Astrocyte of the hippocampus (primary cell): ENCODE data around the gene HSPB8.
A peak's percentile ranks its signal among the peaks of the same experiment; 100 is the strongest.
"Not testable (repeated sequence)": the region's sequence is repeated elsewhere in the genome, so short reads cannot be mapped to it uniquely, and the experiment has no call there.

Experiments
- DNase-seq: peaks from one replicate; pipeline ENCODE4 v3.0.0; 2011; ENCODE audit warnings: low read depth, low spot score

HSPB8 gene

GRCh38 chr12:119204671-119205285, 26.0 kb downstream of the HSPB8 start:
- DNase-seq = no peak

GRCh38 chr12:119206348-119207062, 27.8 kb downstream of the HSPB8 start:
- no peak for DNase-seq

GRCh38 chr12:119207063-119207560, 28.4 kb downstream of the HSPB8 start:
- DNase-seq = no peak

- no peak for DNase-seq
Measured at GRCh38 chr12:119208626-119209061, 29.9 kb downstream of the HSPB8 start.

GRCh38 chr12:119211884-119212283, 33.2 kb downstream of the HSPB8 start:
- DNase-seq = no peak

GRCh38 chr12:119216084-119216483, 37.4 kb downstream of the HSPB8 start:
- DNase-seq = no peak

- DNase-seq = not testable (repeated sequence)
Measured at GRCh38 chr12:119218875-119219274, 40.1 kb downstream of the HSPB8 start.

GRCh38 chr12:119222222-119222951, 43.7 kb downstream of the HSPB8 start:
- DNase-seq = no peak

- no peak for DNase-seq
Measured at GRCh38 chr12:119225454-119225853, 46.7 kb downstream of the HSPB8 start.

- DNase-seq = no peak
Measured at GRCh38 chr12:119227292-119227691, 48.6 kb downstream of the HSPB8 start.

- DNase-seq = no peak
Measured at GRCh38 chr12:119229205-119229604, 50.5 kb downstream of the HSPB8 start.

- DNase-seq = peak; percentile 27
Measured at GRCh38 chr12:119229837-119230236, 51.1 kb downstream of the HSPB8 start.

- DNase-seq = no peak
Measured at GRCh38 chr12:119230807-119231206, 52.1 kb downstream of the HSPB8 start.

- no peak for DNase-seq
Measured at GRCh38 chr12:119231774-119232173, 53.0 kb downstream of the HSPB8 start.

GRCh38 chr12:119235197-119235751, 56.5 kb downstream of the HSPB8 start:
- DNase-seq = no peak

GRCh38 chr12:119236372-119236771, 57.6 kb downstream of the HSPB8 start:
- DNase-seq = no peak

- no peak for DNase-seq
Measured at GRCh38 chr12:119239040-119239439, 60.3 kb downstream of the HSPB8 start.

- no peak for DNase-seq
Measured at GRCh38 chr12:119241049-119241448, 62.3 kb downstream of the HSPB8 start.

- no peak for DNase-seq
Measured at GRCh38 chr12:119241580-119242169, 62.9 kb downstream of the HSPB8 start.
